Measurements from ENCODE around the gene GEMIN5.

The GEMIN5 gene

DNA sequence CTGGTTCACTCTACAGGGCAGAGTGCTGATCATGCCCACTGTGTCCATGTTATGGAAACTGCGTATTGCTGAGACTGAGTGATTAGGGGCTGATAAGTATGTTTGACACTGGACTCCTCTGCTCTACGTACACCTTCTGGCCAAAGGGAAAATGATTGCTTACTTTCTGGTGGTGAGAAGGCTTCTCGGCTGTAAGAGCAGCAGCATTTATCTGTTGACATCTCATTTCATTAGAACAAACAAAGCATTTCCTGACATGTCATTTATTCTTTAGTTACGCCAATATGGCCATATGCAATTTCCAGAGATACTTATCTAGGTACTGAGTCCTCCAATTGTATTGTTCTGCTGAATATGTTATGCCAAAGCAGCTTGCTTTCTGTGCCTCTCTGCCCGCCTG lies 93.2 kb downstream of the GEMIN5 start:
- Histone ChIP-seq H3K27me3 (ENCODE audit: control insufficient read depth, insufficient read depth, low read length) (no peaks in the 10 kb centered on the region), H3K4me1 (ENCODE audit: control insufficient read depth, insufficient read depth, low read length) (peaks cover under 1% of the 10 kb centered on the region; the same call in 1 of the 2 replicates)

DNA sequence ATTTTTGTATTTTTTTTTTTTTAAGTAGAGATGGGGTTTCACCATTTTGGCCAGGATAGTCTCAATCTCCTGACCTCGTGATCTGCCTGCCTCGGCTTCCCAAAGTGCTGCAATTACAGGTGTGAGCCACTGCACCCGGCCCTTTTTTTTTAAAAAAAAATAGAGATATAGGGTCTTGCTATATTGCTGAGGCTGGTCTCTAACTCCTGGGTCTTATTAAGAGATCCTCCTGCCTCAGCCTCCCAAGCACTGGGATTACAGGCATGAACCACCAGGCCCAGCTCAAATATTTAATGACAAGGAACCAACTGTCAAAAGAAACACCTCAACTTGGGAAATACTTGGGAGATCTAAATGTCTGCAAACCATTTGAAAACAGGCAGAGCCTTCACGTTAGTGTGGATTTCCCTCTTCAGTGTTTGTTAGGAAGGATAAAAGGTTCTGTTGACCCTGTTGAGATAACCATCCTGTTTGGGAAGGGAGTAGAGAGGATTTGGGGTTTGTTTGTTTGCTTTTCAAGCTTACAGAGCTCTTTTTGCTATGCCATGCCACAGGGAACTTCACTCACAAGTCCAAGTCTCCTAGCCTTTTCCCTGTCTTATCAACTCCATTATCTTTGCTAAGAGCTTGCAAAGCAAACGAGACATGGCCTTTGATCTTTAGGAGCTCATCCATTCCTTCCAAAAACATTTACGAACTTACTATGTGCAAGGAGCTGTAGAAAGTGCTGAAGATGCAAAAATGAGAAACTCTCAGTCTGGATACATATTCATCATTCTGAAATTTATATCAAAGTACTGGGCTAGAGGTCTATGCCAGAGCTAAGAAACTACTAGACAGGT lies 95.1 kb downstream of the GEMIN5 start:
- no peaks in the 10 kb centered on the region for H3K9me3 ChIP-seq (ENCODE audit: control insufficient read depth, insufficient read depth, low read depth, low read length)
- H3K9ac ChIP-seq (ENCODE audit: low read length): no peak overlapping the region
- no peak overlapping the region for H3K27ac ChIP-seq (ENCODE audit: low read depth, low read length)
- no peaks in the 10 kb centered on the region for H3K27me3 ChIP-seq (ENCODE audit: control insufficient read depth, insufficient read depth, low read length)
- no peaks in the 10 kb centered on the region; the same call in 1 of the 2 replicates for H3K4me1 ChIP-seq (ENCODE audit: control insufficient read depth, insufficient read depth, low read length)
- no peak overlapping the region for H3K4me3 ChIP-seq (ENCODE audit: low read depth, low read length)
- H3K36me3 ChIP-seq (ENCODE audit: control insufficient read depth, insufficient read depth, low read length): peaks cover 4% of the 10 kb centered on the region; the same call in 1 of the 2 replicates

More for the DNA sequence above, 93.2 kb downstream of the GEMIN5 start:
- no peaks in the 10 kb centered on the region for H3K9me3 ChIP-seq (ENCODE audit: control insufficient read depth, insufficient read depth, low read depth, low read length)
- H3K9ac ChIP-seq (ENCODE audit: low read length): no peak overlapping the region
- no peak overlapping the region for H3K4me3 ChIP-seq (ENCODE audit: low read depth, low read length)
- 0 out of 2 replicates have a peak, but pooled peaks cover 3% of the 10 kb centered on the region for H3K36me3 ChIP-seq (ENCODE audit: control insufficient read depth, insufficient read depth, low read length)
- H3K27ac ChIP-seq (ENCODE audit: low read depth, low read length): no peak overlapping the region

DNA sequence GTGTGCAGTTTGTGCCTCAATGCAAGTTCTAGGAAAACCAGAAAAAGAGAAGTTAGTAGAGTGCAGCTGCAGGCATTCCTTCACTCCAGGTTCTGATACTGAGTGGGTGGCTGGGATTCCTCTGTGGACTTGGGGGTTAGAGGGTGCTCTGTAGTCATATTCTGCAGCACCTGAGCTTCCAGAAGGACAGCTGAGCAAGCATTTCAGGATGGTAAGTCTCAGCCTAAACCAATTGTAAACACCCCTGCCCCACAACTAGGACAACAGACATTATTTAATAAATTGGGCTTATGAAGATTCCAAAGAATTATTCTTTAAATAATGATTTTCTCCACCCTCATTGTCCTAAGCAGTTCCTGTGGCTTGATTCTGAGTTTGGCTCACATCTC lies 96.7 kb downstream of the GEMIN5 start:
- Histone ChIP-seq H3K4me1 (ENCODE audit: control insufficient read depth, insufficient read depth, low read length) (no peaks in the 10 kb centered on the region; the same call in 1 of the 2 replicates), H3K36me3 (ENCODE audit: control insufficient read depth, insufficient read depth, low read length) (peaks cover 6% of the 10 kb centered on the region; the same call in 1 of the 2 replicates), H3K9ac (ENCODE audit: low read length) (no peak overlapping the region), H3K27me3 (ENCODE audit: control insufficient read depth, insufficient read depth, low read length) (no peaks in the 10 kb centered on the region), H3K27ac (ENCODE audit: low read depth, low read length) (no peak overlapping the region), H3K9me3 (ENCODE audit: control insufficient read depth, insufficient read depth, low read depth, low read length) (no peaks in the 10 kb centered on the region), H3K4me3 (ENCODE audit: low read depth, low read length) (no peak overlapping the region)

DNA sequence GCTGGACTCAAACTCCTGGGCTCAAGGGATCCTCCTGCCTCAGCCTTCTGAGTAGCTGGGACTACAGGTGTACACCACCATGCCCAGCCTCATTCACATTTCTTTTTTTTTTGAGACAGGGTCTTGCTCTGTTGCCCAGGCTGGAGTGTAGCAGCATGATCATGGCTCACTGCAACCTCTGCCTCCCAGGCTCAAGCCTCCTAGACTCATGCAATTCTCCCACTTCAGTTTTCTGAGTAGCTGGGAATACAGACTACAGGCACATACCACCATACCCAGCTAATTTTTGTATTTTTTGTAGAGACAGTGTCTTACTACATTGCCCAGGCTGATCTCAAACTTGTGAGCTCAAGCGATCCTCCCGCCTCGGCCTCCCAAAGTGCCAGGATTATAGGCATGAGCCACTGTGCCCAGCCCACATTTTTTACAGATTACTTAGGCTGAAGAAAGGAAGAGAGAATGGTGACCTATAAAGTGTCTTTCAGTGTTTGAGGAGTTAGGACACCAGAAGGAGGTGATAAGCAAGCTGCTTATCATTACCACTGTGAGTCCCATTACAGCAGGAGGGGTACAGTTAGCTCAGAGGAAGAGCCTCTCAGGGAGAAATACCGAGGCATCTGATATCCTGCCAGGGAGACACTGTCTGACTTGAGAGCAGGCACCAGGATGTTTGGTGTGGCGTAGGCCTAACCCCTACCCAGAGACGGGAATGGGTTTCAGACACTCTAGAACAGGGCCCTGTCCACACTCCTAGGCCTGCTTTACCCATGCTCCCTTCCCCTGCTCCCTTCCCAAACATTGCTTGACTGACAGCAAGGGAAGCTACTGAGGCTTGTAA lies 97.4 kb downstream of the GEMIN5 start:
- Histone ChIP-seq H3K36me3 (ENCODE audit: control insufficient read depth, insufficient read depth, low read length) (peaks cover 6% of the 10 kb centered on the region; the same call in 1 of the 2 replicates), H3K9me3 (ENCODE audit: control insufficient read depth, insufficient read depth, low read depth, low read length) (no peaks in the 10 kb centered on the region), H3K27me3 (ENCODE audit: control insufficient read depth, insufficient read depth, low read length) (no peaks in the 10 kb centered on the region), H3K4me1 (ENCODE audit: control insufficient read depth, insufficient read depth, low read length) (no peaks in the 10 kb centered on the region; the same call in 1 of the 2 replicates), H3K4me3 (ENCODE audit: low read depth, low read length) (no peak overlapping the region), H3K27ac (ENCODE audit: low read depth, low read length) (no peak overlapping the region), H3K9ac (ENCODE audit: low read length) (no peak overlapping the region)

All from HUES6 (cell line).